GM12878 (cell line): ENCODE measurements around the gene FTSJ1. TPM values are rescaled to one million over a fixed set of nuclear protein-coding genes. Genes with fewer than 3 reads are reported as not detected.

Experiments used
- ATAC-seq: fragments of 200-7000 bp; cut with Tn5 transposase; 3 replicates; pipeline ENCODE4 v1.9.1; 2020; ENCODE audit warnings: mild to moderate bottlenecking, moderate library complexity
- BruUV-seq: library from RNA; stranded (reverse); fragments of 400-500 nt; replicated peaks from 2 replicates; lab custom pipeline; 2021; lab: Mats Ljungman, UMichigan
- CTCF ChIA-PET: fragments of 300-600 bp; sonication (Branson Sonifier 250); formaldehyde crosslinking; extraction: SDS; loops from one replicate; lab custom pipeline; 2021; ENCODE audit warnings: inconsistent platforms; lab: Yijun Ruan, JAX
- POLR2A ChIA-PET: fragments of 350-600 bp; formaldehyde crosslinking; extraction: SDS; loops from one replicate; lab custom pipeline; 2021; ENCODE audit warnings: inconsistent platforms; lab: Charles Lee
- RAD21 ChIA-PET: fragments of 300-600 bp; sonication (Branson Sonifier 250); formaldehyde crosslinking; loops from one replicate; lab custom pipeline; 2023; ENCODE audit warnings: antibody characterized with exemption; ENCODE audit not compliant: unreplicated experiment; lab: Charles Lee
- SMC1A ChIA-PET: fragments of 300-600 bp; sonication (Branson Sonifier 250); formaldehyde crosslinking; loops from one replicate; lab custom pipeline; 2023; ENCODE audit not compliant: unreplicated experiment, uncharacterized antibody; lab: Charles Lee
- DNase-seq: peaks from one replicate; pipeline ENCODE4 v3.0.0-alpha.2; 2011; ENCODE audit warnings: low read depth, low spot score
- FAIRE-seq: peaks from 3 replicates; lab custom pipeline; 2011; peaks lifted over from hg19 to GRCh38; lab: Jason Lieb, UNC
- H2AFZ ChIP-seq: 2 replicates; pipeline ENCODE4 v1.6.0; 2011; ENCODE audit warnings: low read depth, low read length, control low read depth; ENCODE audit not compliant: control insufficient read depth
- H3K27ac ChIP-seq: 2 replicates; pipeline ENCODE4 v1.5.1; 2011; ENCODE audit warnings: control low read depth; ENCODE audit not compliant: control insufficient read depth, insufficient read depth
- H3K27me3 ChIP-seq, 2 experiments: replicated peaks in 1 of 2; 2 replicates each; pipeline versions ENCODE4 v1.6.0 to v1.6.1; 2011; ENCODE audit warnings: low read length in 1 of 2; ENCODE audit not compliant: control insufficient read depth in 2 of 2, insufficient read depth in 2 of 2
- H3K36me3 ChIP-seq, 2 experiments: 2 replicates each; pipeline ENCODE4 v1.5.1; 2011; ENCODE audit warnings: low read length in 1 of 2; ENCODE audit not compliant: control insufficient read depth in 2 of 2, insufficient read depth in 2 of 2
- H3K4me1 ChIP-seq: 2 replicates; pipeline ENCODE4 v1.6.1; 2011; ENCODE audit warnings: mild to moderate bottlenecking, low read length, moderate library complexity, mixed read lengths; ENCODE audit not compliant: control insufficient read depth, insufficient read depth
- H3K4me2 ChIP-seq: 2 replicates; pipeline ENCODE4 v1.6.0; 2011; ENCODE audit warnings: control low read depth; ENCODE audit not compliant: control insufficient read depth, insufficient read depth
- H3K4me3 ChIP-seq: fragments of 200-600 bp; sonication (generic); 2 replicates; pipeline ENCODE4 v1.5.1; 2016
- H3K79me2 ChIP-seq: 2 replicates; pipeline ENCODE4 v1.6.0; 2011; ENCODE audit warnings: low read length; ENCODE audit not compliant: control insufficient read depth, insufficient read depth
- H3K9ac ChIP-seq: 2 replicates; pipeline ENCODE4 v1.8.0; 2011; ENCODE audit warnings: low read length, control low read depth, mixed read lengths; ENCODE audit not compliant: control insufficient read depth, insufficient read depth
- H3K9me3 ChIP-seq: replicated peaks from 3 replicates; pipeline ENCODE4 v1.5.1; 2011; ENCODE audit warnings: mild to moderate bottlenecking, low read length; ENCODE audit not compliant: control insufficient read depth, insufficient read depth
- H4K20me1 ChIP-seq: 2 replicates; pipeline ENCODE4 v1.6.0; 2011; ENCODE audit not compliant: control insufficient read depth, insufficient read depth
- CBX3 ChIP-seq: fragments of 200-600 bp; sonication (generic); IDR thresholded peaks from 2 replicates; pipeline ENCODE4 v1.6.1; 2016; ENCODE audit warnings: low read depth, borderline replicate concordance
- CHD4 ChIP-seq: fragments of 200-600 bp; sonication (generic); IDR thresholded peaks from 2 replicates; pipeline ENCODE4 v1.6.1; 2016; ENCODE audit warnings: mild to moderate bottlenecking
- EED ChIP-seq: sonication (generic); IDR thresholded peaks from 2 replicates; pipeline ENCODE4 v1.6.1; 2016; ENCODE audit warnings: antibody characterized with exemption, low read depth
- EZH2 ChIP-seq: IDR thresholded peaks from 2 replicates; pipeline ENCODE4 v1.6.1; 2012; ENCODE audit warnings: low read depth, mild to moderate bottlenecking, control low read depth, inconsistent platforms, low read length, borderline replicate concordance; ENCODE audit not compliant: control insufficient read depth
- FOXK2 ChIP-seq: fragments of 450-650 bp; IDR thresholded peaks from 2 replicates; pipeline ENCODE4 v1.6.1; 2017; ENCODE audit warnings: mild to moderate bottlenecking, moderate library complexity
- FOXM1 ChIP-seq: IDR thresholded peaks from 2 replicates; pipeline ENCODE4 v1.6.1; 2012; ENCODE audit warnings: low read depth, mild to moderate bottlenecking, inconsistent platforms, low read length, moderate library complexity
- MTA2 ChIP-seq: fragments of 450-650 bp; IDR thresholded peaks from 2 replicates; pipeline ENCODE4 v1.6.1; 2016; ENCODE audit warnings: low read depth, mild to moderate bottlenecking, moderate library complexity
- MYB ChIP-seq: fragments of 150-350 bp; IDR thresholded peaks from 2 replicates; pipeline ENCODE4 v1.6.1; 2014; ENCODE audit warnings: mild to moderate bottlenecking, low read depth, low read length, borderline replicate concordance
- PAX8 ChIP-seq: fragments of 450-650 bp; IDR thresholded peaks from 2 replicates; pipeline ENCODE4 v1.6.1; 2017; ENCODE audit warnings: mild to moderate bottlenecking, moderate library complexity
- RCOR1 ChIP-seq: conservative IDR thresholded peaks from 2 replicates; pipeline ENCODE4 v1.6.1; 2012; ENCODE audit warnings: low read depth, low read length, improper control_type of control experiment
- SMAD1 ChIP-seq: fragments of 450-650 bp; IDR thresholded peaks from 2 replicates; pipeline ENCODE4 v1.6.1; 2018; ENCODE audit warnings: mild to moderate bottlenecking, low read depth; ENCODE audit not compliant: partially characterized antibody
- SPI1 ChIP-seq: IDR thresholded peaks from 2 replicates; pipeline ENCODE4 v1.6.1; 2011; ENCODE audit warnings: low read depth, mild to moderate bottlenecking, low read length, moderate library complexity, borderline replicate concordance; ENCODE audit not compliant: insufficient read depth
- STAT3 ChIP-seq: IDR thresholded peaks from 2 replicates; pipeline ENCODE4 v1.6.1; 2011; ENCODE audit warnings: low read depth, low read length, improper control_type of control experiment
- TARDBP ChIP-seq: IDR thresholded peaks from 2 replicates; pipeline ENCODE4 v1.6.1; 2016; ENCODE audit warnings: borderline replicate concordance
- TCF7 ChIP-seq: IDR thresholded peaks from 2 replicates; pipeline ENCODE4 v1.6.1; 2014; ENCODE audit warnings: antibody characterized with exemption, borderline replicate concordance
- YBX1 ChIP-seq: fragments of 450-650 bp; IDR thresholded peaks from 2 replicates; pipeline ENCODE4 v1.6.1; 2016; ENCODE audit warnings: antibody characterized with exemption
- ZNF217 ChIP-seq: fragments of 450-650 bp; IDR thresholded peaks from 2 replicates; pipeline ENCODE4 v1.6.1; 2017; ENCODE audit warnings: antibody characterized with exemption, mild to moderate bottlenecking
- ZNF384 ChIP-seq: IDR thresholded peaks from 2 replicates; pipeline ENCODE4 v1.6.1; 2012; ENCODE audit warnings: low read depth, mild to moderate bottlenecking, low read length, improper control_type of control experiment, borderline replicate concordance
- WGBS: methylation state at CpG from one replicate; pipeline ENCODE4 v1.1.6; 2016; ENCODE audit warnings: low lambda C conversion rate; ENCODE audit not compliant: insufficient replicate concordance, insufficient coverage; ENCODE audit errors: missing lambda C conversion rate; 5-methylcytosine and 5-hydroxymethylcytosine counted together
- in situ Hi-C: fragments of 300-500 bp; cut with MboI; formaldehyde crosslinking; loops from 9 replicates; pipeline ENCODE4 v1.14.3; 2018; ENCODE audit warnings: mixed read lengths
- intact Hi-C: fragments of 100-400 bp; cut with micrococcal nuclease; formaldehyde crosslinking; loops from one replicate; pipeline ENCODE4 v1.14.2; 2022; ENCODE audit not compliant: unreplicated experiment
- polyA plus RNA-seq, 11 experiments: library from polyadenylated mRNA; depleted of rRNA in 4 of 11; unstranded in 6 of 11; stranded (reverse) in 5 of 11; fragments of >200 nt; fragmentation: Nextera tagmentation in 4 of 11; fragmentation: Illumina TruSeq in 1 of 11; extraction: Ambion mirVana in 4 of 11; extraction: Trizol in 1 of 11; gene quantifications; 1 replicate in 1 of 11; 2 replicates in 10 of 11; pipeline versions ENCODE4 v1.2.1 to v1.2.3, GENCODE V29; 2011 to 2016; ENCODE audit warnings: inconsistent platforms in 2 of 11, missing spikeins in 2 of 11, low read depth in 1 of 11
- total RNA-seq, 4 experiments: library from RNA; depleted of rRNA in 3 of 4; stranded (reverse); fragments of >200 nt in 3 of 4; fragmentation: Illumina TruSeq in 1 of 4; extraction: Trizol in 1 of 4; gene quantifications; 2 replicates each; pipeline versions ENCODE4 v1.2.1 to v1.2.3, GENCODE V29; 2013 to 2021

FTSJ1 gene
- total and polyA plus RNA-seq, 10 of the 15 experiments (the other 5 are each of a cell fraction or from before 2014, with no cell fraction given) = 8.8 to 87.8 (median 57.9) TPM

DNA sequence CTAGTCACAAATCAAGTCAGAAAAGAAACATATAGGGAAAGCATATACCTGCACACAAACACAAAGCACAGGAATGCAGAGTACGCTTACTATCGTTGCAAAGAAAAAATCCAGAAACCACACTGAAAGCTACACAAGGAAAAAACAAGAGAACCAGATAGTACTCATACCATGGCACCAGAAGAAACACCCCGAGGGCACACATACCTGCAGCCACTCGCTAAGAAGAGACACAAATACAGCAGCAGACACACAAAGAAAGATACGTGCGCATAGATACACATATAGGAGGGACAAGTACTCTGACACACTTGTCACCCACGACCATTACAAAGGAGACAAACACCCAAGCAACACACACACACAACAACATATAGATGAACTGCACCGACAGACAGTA lies 4.5 kb upstream of the FTSJ1 start (continued):
- TF ChIP-seq PAX8 (no peak), YBX1 (no peak), MYB (no peak), STAT3 (no peak), SMAD1 (no peak), MTA2 (no peak)

DNA sequence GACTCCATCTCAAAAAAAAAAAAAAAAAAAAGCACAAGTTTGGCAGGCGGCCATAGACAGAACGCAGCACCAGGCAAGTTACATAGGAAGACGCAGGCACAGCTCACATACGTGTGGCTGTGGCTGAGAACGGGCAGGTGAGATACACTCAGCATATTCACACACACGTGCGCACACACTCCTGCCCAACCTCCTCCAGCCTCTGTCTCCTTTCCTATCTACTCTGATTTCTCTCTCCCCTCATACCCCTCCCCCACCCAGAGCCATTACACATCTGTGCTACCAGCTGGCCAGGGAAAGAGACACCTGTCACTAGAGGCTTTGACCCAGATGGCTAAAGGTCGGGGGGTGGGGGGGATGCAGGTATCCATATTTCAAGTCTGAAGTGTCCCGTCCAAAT lies 3.8 kb upstream of the FTSJ1 start:
- ChIA-PET POLR2A (no interaction called here), RAD21 (no interaction called here), CTCF (no interaction called here), SMC1A (interaction anchor here (0.7 kb wide), 1 partner anchor 474 kb away, joined by 3 read pairs; no protein-coding TSS in a partner anchor)
- H3K4me3 ChIP-seq = no peak overlapping the region
- no peak overlapping the region for H2AFZ ChIP-seq
- H3K4me1 ChIP-seq = peaks cover 6% of the 10 kb centered on the region
- TF ChIP-seq SPI1 = no peak
- no peak for TF ChIP-seq RCOR1
- TF ChIP-seq CBX3 = no peak
- no peak for TF ChIP-seq ZNF217
- no peak for TF ChIP-seq TCF7
- no peak for TF ChIP-seq CHD4
- no peak for TF ChIP-seq FOXK2
- TF ChIP-seq ZNF384 = no peak
- TF ChIP-seq STAT3 = no peak
- TF ChIP-seq EZH2 = no peak
- no peak for TF ChIP-seq FOXM1
- TF ChIP-seq TARDBP = no peak
- no peak for TF ChIP-seq EED
- TF ChIP-seq MYB = no peak
- DNase-seq (no peak), FAIRE-seq (no peak), ATAC-seq (no peak)
- H3K79me2 ChIP-seq = peaks cover 35% of the 10 kb centered on the region
- H3K9me3 ChIP-seq = no peaks in the 10 kb centered on the region
- H3K27me3 ChIP-seq = no peaks in the 10 kb centered on the region
- no peaks in the 10 kb centered on the region for H4K20me1 ChIP-seq
- 86% methylated on average over 8 of the region's 9 CpGs for WGBS
- no peaks in the 10 kb centered on the region for H3K36me3 ChIP-seq
- H3K4me2 ChIP-seq = no peak overlapping the region
- intact Hi-C loops (loop anchor here (10.0 kb wide), 1 partner anchor 423 kb away; the partner anchor contains the start of genes PQBP1 and TIMM17B), in situ Hi-C loops (no loop called here)
- no peak overlapping the region for H3K27ac ChIP-seq
- no TSS peak for BruUV-seq
- no peak overlapping the region for H3K9ac ChIP-seq
